PC-9 (cell line): ENCODE results near the gene PLPPR1. TPM values are rescaled to one million over a fixed set of nuclear protein-coding genes. Genes with fewer than 3 reads are reported as not detected.

ENCODE experiments used
- BruUV-seq: library from RNA; stranded (reverse); fragments of 400-500 nt; replicated peaks from 2 replicates; lab custom pipeline; 2021; lab: Mats Ljungman, UMichigan
- CTCF ChIA-PET: fragments of 300-600 bp; sonication (Branson Sonifier 250); formaldehyde crosslinking; loops from one replicate; lab custom pipeline; 2022; ENCODE audit warnings: antibody characterized with exemption; lab: Charles Lee
- POLR2A ChIA-PET: fragments of 300-600 bp; sonication (Branson Sonifier 250); formaldehyde crosslinking; loops from one replicate; lab custom pipeline; 2022; ENCODE audit warnings: antibody characterized with exemption; ENCODE audit not compliant: unreplicated experiment; lab: Charles Lee
- DNase-seq, 2 experiments: peaks; one replicate each; pipeline versions ENCODE4 v3.0.0 to v3.0.0-alpha.2; 2015 to 2022; ENCODE audit warnings: mixed read lengths in 1 of 2
- H2AFZ ChIP-seq: fragments of 200-600 bp; sonication (generic); 2 replicates; pipeline ENCODE4 v1.8.1; 2017; ENCODE audit warnings: antibody characterized with exemption
- H3F3A ChIP-seq: fragments of 200-600 bp; sonication (generic); 2 replicates; pipeline ENCODE4 v1.8.1; 2017; ENCODE audit warnings: antibody characterized with exemption, mild to moderate bottlenecking, low read depth; ENCODE audit not compliant: insufficient read depth
- H3K27ac ChIP-seq: fragments of 200-600 bp; sonication (generic); 2 replicates; pipeline ENCODE4 v1.6.1; 2016; ENCODE audit warnings: mixed run types
- H3K27me3 ChIP-seq: fragments of 200-600 bp; sonication (generic); 2 replicates; pipeline ENCODE4 v1.6.1; 2016; ENCODE audit warnings: low read depth, mixed run types; ENCODE audit not compliant: insufficient read depth
- H3K36me3 ChIP-seq: fragments of 200-600 bp; sonication (generic); 2 replicates; pipeline ENCODE4 v1.6.1; 2016; ENCODE audit warnings: low read depth, mixed run types
- H3K4me1 ChIP-seq: fragments of 200-600 bp; sonication (generic); replicated peaks from 2 replicates; pipeline ENCODE4 v1.6.1; 2016; ENCODE audit warnings: mixed run types; ENCODE audit not compliant: insufficient read depth
- H3K4me2 ChIP-seq: fragments of 200-600 bp; sonication (generic); 2 replicates; pipeline ENCODE4 v1.6.1; 2017; ENCODE audit warnings: mixed run types
- H3K4me3 ChIP-seq: fragments of 200-600 bp; sonication (generic); 2 replicates; pipeline ENCODE4 v1.6.1; 2016; ENCODE audit warnings: mixed run types
- H3K79me2 ChIP-seq: fragments of 200-600 bp; sonication (generic); 2 replicates; pipeline ENCODE4 v1.6.1; 2017; ENCODE audit warnings: low read depth, mixed run types
- H3K9me2 ChIP-seq: fragments of 200-600 bp; sonication (generic); 2 replicates; pipeline ENCODE4 v1.8.1; 2017; ENCODE audit warnings: mild to moderate bottlenecking; ENCODE audit not compliant: insufficient read depth
- H3K9me3 ChIP-seq: fragments of 200-600 bp; sonication (generic); 2 replicates; pipeline ENCODE4 v1.8.1; 2016; ENCODE audit warnings: low read depth; ENCODE audit not compliant: insufficient read depth
- H4K20me1 ChIP-seq: fragments of 200-600 bp; sonication (generic); 2 replicates; pipeline ENCODE4 v1.8.1; 2017; ENCODE audit not compliant: insufficient read depth
- EZH2 ChIP-seq: fragments of 200-600 bp; sonication (generic); IDR thresholded peaks from 2 replicates; pipeline ENCODE4 v1.8.0; 2017; ENCODE audit warnings: antibody characterized with exemption, low read depth
- intact Hi-C: fragments of 100-400 bp; cut with micrococcal nuclease; formaldehyde crosslinking; loops from one replicate; pipeline ENCODE4 v1.10.0; 2022; ENCODE audit not compliant: unreplicated experiment
- total RNA-seq: library from RNA; stranded (reverse); gene quantifications from 2 replicates; pipeline ENCODE4 v1.2.3, GENCODE V29; 2021
- TF ChIP-seq, protein P1 (sequence below): fragments of 200-600 bp; sonication (generic); conservative IDR thresholded peaks from 2 replicates; pipeline ENCODE4 v1.6.1; 2017; ENCODE audit warnings: mixed run types, antibody characterized with exemption, mild to moderate bottlenecking, moderate library complexity

Gene PLPPR1
- total RNA-seq, 1 experiment from 2014 or later, result not detected

GRCh38 chr9:101371813-101372212, 343.3 kb downstream of the PLPPR1 start:
- Histone ChIP-seq H3K9me2 (no peaks in the 10 kb centered on the region), H3K9me3 (no peaks in the 10 kb centered on the region; the same call in 1 of the 2 replicates), H3F3A (no peaks in the 10 kb centered on the region), H3K27me3 (no peaks in the 10 kb centered on the region), H3K79me2 (no peaks in the 10 kb centered on the region), H4K20me1 (no peaks in the 10 kb centered on the region), H3K27ac (no peak overlapping the region), H3K4me3 (no peak overlapping the region), H3K36me3 (no peaks in the 10 kb centered on the region), H2AFZ (no peak overlapping the region), H3K4me2 (no peak overlapping the region), H3K4me1 (no peaks in the 10 kb centered on the region)
- BruUV-seq, result no TSS peak
- intact Hi-C loops, result no loop called here
- ChIA-PET POLR2A (no interaction called here), CTCF (no interaction called here)
- no peak for DNase-seq
- TF ChIP-seq EZH2, result no peak
- TF ChIP-seq, protein P1, sequence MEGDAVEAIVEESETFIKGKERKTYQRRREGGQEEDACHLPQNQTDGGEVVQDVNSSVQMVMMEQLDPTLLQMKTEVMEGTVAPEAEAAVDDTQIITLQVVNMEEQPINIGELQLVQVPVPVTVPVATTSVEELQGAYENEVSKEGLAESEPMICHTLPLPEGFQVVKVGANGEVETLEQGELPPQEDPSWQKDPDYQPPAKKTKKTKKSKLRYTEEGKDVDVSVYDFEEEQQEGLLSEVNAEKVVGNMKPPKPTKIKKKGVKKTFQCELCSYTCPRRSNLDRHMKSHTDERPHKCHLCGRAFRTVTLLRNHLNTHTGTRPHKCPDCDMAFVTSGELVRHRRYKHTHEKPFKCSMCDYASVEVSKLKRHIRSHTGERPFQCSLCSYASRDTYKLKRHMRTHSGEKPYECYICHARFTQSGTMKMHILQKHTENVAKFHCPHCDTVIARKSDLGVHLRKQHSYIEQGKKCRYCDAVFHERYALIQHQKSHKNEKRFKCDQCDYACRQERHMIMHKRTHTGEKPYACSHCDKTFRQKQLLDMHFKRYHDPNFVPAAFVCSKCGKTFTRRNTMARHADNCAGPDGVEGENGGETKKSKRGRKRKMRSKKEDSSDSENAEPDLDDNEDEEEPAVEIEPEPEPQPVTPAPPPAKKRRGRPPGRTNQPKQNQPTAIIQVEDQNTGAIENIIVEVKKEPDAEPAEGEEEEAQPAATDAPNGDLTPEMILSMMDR, result no peak

DNA sequence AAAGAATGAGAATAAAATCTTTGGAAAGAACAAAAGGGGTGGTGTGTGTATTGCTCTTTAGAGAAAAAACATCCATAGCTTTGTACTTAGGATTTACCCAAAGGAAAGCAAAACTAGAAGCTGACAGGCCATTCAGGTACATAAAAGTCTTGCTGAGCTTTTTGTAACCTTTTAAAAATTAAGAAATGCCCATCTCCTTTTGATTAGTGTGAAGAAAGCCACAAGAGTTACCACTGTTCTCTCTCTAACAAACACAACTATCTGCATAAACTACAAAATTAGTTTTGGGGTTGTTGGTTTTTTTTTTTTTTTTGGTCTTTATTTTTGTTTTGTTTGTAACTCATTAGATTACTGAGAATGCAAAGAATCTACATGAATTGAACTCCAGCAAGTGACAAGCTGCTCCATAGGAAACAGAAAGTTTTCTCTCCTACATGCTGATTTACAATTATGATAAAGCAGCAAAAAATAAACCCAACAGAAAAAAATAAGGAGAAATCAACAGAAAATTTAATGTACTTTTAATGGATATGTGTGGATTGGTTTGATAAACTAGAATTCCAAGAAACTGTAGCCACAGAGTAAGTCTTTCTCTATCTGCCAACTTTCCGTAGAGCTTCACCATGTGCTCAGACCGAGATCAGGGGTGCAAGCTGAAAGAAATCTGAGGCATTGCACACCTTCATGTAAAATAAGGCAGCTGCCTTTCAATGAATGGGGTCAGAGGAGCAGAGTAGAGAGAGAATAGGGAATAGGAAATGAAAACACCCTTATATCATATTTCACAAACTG, 344.0 kb downstream of the PLPPR1 start:
- Histone ChIP-seq H3K79me2 (no peaks in the 10 kb centered on the region), H3K4me2 (no peak overlapping the region), H4K20me1 (no peaks in the 10 kb centered on the region), H3K9me2 (no peaks in the 10 kb centered on the region), H3K27ac (no peak overlapping the region), H3K27me3 (no peaks in the 10 kb centered on the region), H3K4me3 (no peak overlapping the region), H3K9me3 (no peaks in the 10 kb centered on the region; the same call in 1 of the 2 replicates), H2AFZ (no peak overlapping the region), H3F3A (no peaks in the 10 kb centered on the region), H3K4me1 (no peaks in the 10 kb centered on the region), H3K36me3 (no peaks in the 10 kb centered on the region)
- TF ChIP-seq EZH2, result no peak
- TF ChIP-seq, protein P1, result no peak
- no TSS peak for BruUV-seq
- ChIA-PET CTCF (interaction anchor here (0.5 kb wide), 1 partner anchor 27 kb away, joined by 3 read pairs; no protein-coding TSS in a partner anchor), POLR2A (interaction anchor here (0.7 kb wide), 1 partner anchor 573 kb away, joined by 3 read pairs; no protein-coding TSS in a partner anchor)
- no peak for DNase-seq
- intact Hi-C loops, result no loop called here
